ENCODE measurements around the gene C12orf50.

Gene C12orf50

DNA sequence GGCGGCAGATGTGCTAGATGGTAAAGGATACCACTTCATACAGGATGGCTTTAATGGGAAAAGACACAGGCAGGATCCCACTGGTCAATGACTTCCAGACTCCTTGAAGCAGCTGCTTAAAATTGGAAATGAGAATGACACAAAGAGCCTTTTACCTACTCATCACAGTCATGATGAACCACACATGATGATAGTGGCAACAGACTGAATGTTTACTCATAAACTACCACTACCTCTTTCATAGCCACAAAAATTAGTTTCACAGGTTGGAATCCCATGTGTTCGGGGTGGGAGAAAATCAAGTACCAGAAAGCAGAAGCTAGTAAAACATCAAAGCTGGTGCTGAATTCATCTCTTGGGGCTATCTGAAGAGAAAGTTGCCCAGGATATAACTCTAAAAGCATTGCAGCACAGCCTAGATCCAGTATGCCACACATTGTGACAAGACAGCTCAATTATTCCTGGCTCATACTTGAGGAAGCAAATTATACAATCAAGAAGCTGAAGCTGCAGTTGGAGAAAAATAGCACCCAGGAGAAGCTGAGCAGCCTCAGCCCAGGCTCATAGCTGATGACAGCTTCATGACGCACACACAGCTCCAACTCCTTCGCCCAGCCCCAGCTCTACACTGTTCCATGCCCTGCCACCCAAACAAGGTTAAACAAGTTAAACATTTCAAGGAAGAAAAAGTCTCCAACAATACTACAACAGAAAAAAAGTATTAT lies 29.0 kb upstream of the C12orf50 start:
- H3K27me3 ChIP-seq, result no peaks in the 10 kb centered on the region
- no peaks in the 10 kb centered on the region for H3K9me3 ChIP-seq
- no peak overlapping the region for H3K27ac ChIP-seq
- H3K4me3 ChIP-seq (ENCODE audit: low read depth in 1 of 2, low read length in 1 of 2), result no peak overlapping the region
- TF ChIP-seq, protein P1, sequence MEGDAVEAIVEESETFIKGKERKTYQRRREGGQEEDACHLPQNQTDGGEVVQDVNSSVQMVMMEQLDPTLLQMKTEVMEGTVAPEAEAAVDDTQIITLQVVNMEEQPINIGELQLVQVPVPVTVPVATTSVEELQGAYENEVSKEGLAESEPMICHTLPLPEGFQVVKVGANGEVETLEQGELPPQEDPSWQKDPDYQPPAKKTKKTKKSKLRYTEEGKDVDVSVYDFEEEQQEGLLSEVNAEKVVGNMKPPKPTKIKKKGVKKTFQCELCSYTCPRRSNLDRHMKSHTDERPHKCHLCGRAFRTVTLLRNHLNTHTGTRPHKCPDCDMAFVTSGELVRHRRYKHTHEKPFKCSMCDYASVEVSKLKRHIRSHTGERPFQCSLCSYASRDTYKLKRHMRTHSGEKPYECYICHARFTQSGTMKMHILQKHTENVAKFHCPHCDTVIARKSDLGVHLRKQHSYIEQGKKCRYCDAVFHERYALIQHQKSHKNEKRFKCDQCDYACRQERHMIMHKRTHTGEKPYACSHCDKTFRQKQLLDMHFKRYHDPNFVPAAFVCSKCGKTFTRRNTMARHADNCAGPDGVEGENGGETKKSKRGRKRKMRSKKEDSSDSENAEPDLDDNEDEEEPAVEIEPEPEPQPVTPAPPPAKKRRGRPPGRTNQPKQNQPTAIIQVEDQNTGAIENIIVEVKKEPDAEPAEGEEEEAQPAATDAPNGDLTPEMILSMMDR (IDR thresholded peaks at IDR 0.05), result no peak
- H3K4me1 ChIP-seq (ENCODE audit: control insufficient read depth in 1 of 2, insufficient read depth in 1 of 2, low read depth in 1 of 2, low read length in 1 of 2), result no peaks in the 10 kb centered on the region
- peaks cover 10% of the 10 kb centered on the region for H3K36me3 ChIP-seq

GRCh38 chr12:88056571-88056970 lies 27.4 kb upstream of the C12orf50 start:
- Histone ChIP-seq H3K36me3 (peaks cover 10% of the 10 kb centered on the region), H3K9me3 (no peaks in the 10 kb centered on the region), H3K4me1 (ENCODE audit: control insufficient read depth in 1 of 2, insufficient read depth in 1 of 2, low read depth in 1 of 2, low read length in 1 of 2) (no peaks in the 10 kb centered on the region), H3K4me3 (ENCODE audit: low read depth in 1 of 2, low read length in 1 of 2) (no peak overlapping the region), H3K27ac (no peak overlapping the region), H3K27me3 (no peaks in the 10 kb centered on the region)
- TF ChIP-seq, protein P1 (IDR thresholded peaks at IDR 0.05), result no peak

- TF ChIP-seq, protein P1 (IDR thresholded peaks at IDR 0.05), result no peak
- no peaks in the 10 kb centered on the region for H3K27me3 ChIP-seq
- no peaks in the 10 kb centered on the region for H3K4me1 ChIP-seq (ENCODE audit: control insufficient read depth in 1 of 2, insufficient read depth in 1 of 2, low read depth in 1 of 2, low read length in 1 of 2)
- H3K27ac ChIP-seq, result no peak overlapping the region
- no peaks in the 10 kb centered on the region for H3K9me3 ChIP-seq
- peaks cover 45% of the 10 kb centered on the region for H3K36me3 ChIP-seq
- no peak overlapping the region for H3K4me3 ChIP-seq (ENCODE audit: low read depth in 1 of 2, low read length in 1 of 2)
Observed at GRCh38 chr12:88052686-88053085, 23.5 kb upstream of the C12orf50 start.

DNA sequence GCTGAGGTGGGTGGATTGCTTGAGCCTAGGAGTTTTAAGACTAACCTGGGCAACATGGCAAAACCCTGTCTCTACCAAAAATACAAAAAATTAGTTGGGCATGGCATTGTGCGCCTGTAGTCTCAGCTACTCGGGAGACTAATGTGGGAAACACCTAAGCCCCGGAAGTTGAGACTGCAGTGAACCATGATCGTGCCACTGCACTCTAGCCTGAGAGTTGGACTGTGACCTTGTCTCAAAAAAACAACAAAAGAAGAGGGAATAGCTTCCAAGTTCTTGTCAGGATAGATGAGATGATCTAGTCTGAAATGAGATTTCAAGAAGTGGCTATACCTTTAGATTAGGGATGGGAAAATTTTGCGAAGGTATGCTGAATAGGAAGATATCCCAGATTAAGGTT lies 14.8 kb upstream of the C12orf50 start:
- TF ChIP-seq, protein P1 (IDR thresholded peaks at IDR 0.05), result no peak
- Histone ChIP-seq H3K9me3 (no peaks in the 10 kb centered on the region), H3K27me3 (no peaks in the 10 kb centered on the region), H3K36me3 (peaks cover 49% of the 10 kb centered on the region), H3K4me1 (ENCODE audit: control insufficient read depth in 1 of 2, insufficient read depth in 1 of 2, low read depth in 1 of 2, low read length in 1 of 2) (no peaks in the 10 kb centered on the region), H3K27ac (no peak overlapping the region), H3K4me3 (ENCODE audit: low read depth in 1 of 2, low read length in 1 of 2) (no peak overlapping the region)

GRCh38 chr12:88037770-88038169 lies 8.6 kb upstream of the C12orf50 start:
- H3K4me1 ChIP-seq (ENCODE audit: control insufficient read depth in 1 of 2, insufficient read depth in 1 of 2, low read depth in 1 of 2, low read length in 1 of 2), result peaks cover 14 to 15% of the 10 kb centered on the region in 2 experiments
- TF ChIP-seq, protein P1 (IDR thresholded peaks at IDR 0.05), result no peak

More at GRCh38 chr12:88037770-88038169, 8.6 kb upstream of the C12orf50 start:
- Histone ChIP-seq H3K9me3 (no peaks in the 10 kb centered on the region), H3K36me3 (no peaks in the 10 kb centered on the region), H3K27ac (no peak overlapping the region), H3K27me3 (no peaks in the 10 kb centered on the region), H3K4me3 (ENCODE audit: low read depth in 1 of 2, low read length in 1 of 2) (no peak overlapping the region)
